Measurements from ENCODE around the gene GNAI2. TPM values are rescaled to one million over a fixed set of nuclear protein-coding genes. Genes with fewer than 3 reads are reported as not detected.

GNAI2 gene
- total and polyA plus RNA-seq, 8 donors, result 259 to 381 (median 269) TPM

- no peak for DNase-seq
- no peak for ATAC-seq
- H3K4me1 ChIP-seq, result no peaks in the 10 kb centered on the region
- intact Hi-C loops (cut with DNase I), result no loop called here
- no peaks in the 10 kb centered on the region for H3K9me3 ChIP-seq
- no peak overlapping the region for H3K4me3 ChIP-seq
- TF ChIP-seq CTCF (IDR thresholded peaks at IDR 0.05), result no peak
- no peak overlapping the region for H3K27ac ChIP-seq
- H3K27me3 ChIP-seq, result peaks cover 0 to 4% of the 10 kb centered on the region in 2 donors
- no peaks in the 10 kb centered on the region for H3K36me3 ChIP-seq
Measured at GRCh38 chr3:50212502-50212901, 23.5 kb upstream of the GNAI2 start.

GRCh38 chr3:50212971-50213370 lies 23.0 kb upstream of the GNAI2 start:
- Histone ChIP-seq H3K27me3 (peaks cover 0 to 2% of the 10 kb centered on the region in 2 donors), H3K4me3 (no peak overlapping the region), H3K9me3 (no peaks in the 10 kb centered on the region), H3K36me3 (no peaks in the 10 kb centered on the region), H3K4me1 (no peaks in the 10 kb centered on the region), H3K27ac (no peak overlapping the region)
- DNase-seq (no peak), ATAC-seq (no peak)
- no peak for TF ChIP-seq CTCF (IDR thresholded peaks at IDR 0.05)
- intact Hi-C loops (cut with DNase I), result no loop called here

DNA sequence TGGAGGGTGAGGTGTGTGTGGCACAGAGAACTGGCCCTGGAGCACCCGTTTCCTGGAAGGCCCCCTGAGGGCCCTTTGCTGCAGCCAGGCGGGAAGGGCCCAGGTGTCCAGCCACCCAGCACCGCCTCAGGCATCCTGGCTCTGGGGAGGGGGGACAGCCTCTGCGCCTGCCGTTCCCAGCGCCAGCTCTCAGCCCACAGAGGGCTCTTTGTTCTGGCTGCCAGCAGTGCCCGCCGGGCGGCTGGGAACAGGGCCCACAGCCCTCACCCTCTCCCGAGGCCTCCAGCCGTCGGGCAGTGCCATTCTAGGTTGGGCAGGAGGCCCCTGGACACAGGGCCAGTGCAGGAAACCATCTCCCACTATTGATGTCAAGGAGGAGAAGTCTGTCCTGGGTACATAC lies 22.6 kb upstream of the GNAI2 start:
- no peaks in the 10 kb centered on the region for H3K4me1 ChIP-seq
- H3K9me3 ChIP-seq, result no peaks in the 10 kb centered on the region
- H3K4me3 ChIP-seq, result no peak overlapping the region
- no peak overlapping the region for H3K27ac ChIP-seq
- H3K36me3 ChIP-seq, result no peaks in the 10 kb centered on the region
- ATAC-seq (no peak), DNase-seq (peak in 1 of 4 donors; percentile 48)
- intact Hi-C loops (cut with DNase I), result no loop called here
- no peak for TF ChIP-seq CTCF (IDR thresholded peaks at IDR 0.05)
- H3K27me3 ChIP-seq, result no peaks in the 10 kb centered on the region

DNA sequence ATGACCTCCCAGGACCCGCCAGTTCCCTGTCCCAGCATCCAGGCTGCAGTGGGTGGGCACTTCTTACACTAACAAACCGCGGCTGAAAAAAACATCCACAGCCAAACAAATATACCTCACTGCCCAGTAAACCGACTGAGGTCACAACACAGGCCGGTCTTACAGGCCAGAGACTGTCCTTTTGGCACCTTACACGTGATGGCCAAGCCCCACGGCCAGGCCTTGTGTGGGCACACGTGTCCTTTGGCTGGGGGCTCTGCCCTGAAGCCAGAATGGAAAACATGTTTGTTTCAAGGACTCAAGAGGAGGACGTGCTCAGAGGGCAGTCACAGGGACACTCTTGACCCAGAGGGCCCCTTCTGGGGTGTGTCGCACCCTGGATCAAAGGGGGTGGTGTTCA lies 21.2 kb upstream of the GNAI2 start:
- Histone ChIP-seq H3K4me1 (no peaks in the 10 kb centered on the region), H3K9me3 (no peaks in the 10 kb centered on the region), H3K36me3 (no peaks in the 10 kb centered on the region), H3K27me3 (no peaks in the 10 kb centered on the region), H3K27ac (no peak overlapping the region), H3K4me3 (no peak overlapping the region)
- no peak for TF ChIP-seq CTCF (IDR thresholded peaks at IDR 0.05)
- ATAC-seq (no peak), DNase-seq (no peak)
- intact Hi-C loops (cut with DNase I), result no loop called here

DNA sequence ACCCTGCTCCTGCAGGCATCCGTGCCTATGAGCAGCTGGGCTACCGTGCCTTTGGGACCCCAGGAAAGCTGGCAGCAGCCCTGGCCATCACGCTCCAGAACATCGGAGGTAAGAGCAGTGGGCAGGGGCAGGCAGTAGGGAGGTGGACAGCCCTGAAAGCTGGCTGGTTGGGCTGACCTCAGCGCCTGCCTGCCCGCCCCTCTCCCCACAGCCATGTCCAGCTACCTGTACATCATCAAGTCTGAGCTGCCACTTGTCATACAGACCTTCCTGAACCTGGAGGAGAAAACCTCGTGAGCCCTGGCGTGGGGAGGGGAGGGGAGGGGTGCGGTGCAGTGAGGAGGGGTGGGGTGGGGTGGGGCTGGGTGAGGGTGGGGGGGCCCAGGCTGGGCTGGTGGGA lies 20.5 kb upstream of the GNAI2 start:
- Histone ChIP-seq H3K9me3 (no peaks in the 10 kb centered on the region), H3K4me1 (no peaks in the 10 kb centered on the region), H3K36me3 (no peaks in the 10 kb centered on the region), H3K27me3 (no peaks in the 10 kb centered on the region), H3K4me3 (no peak overlapping the region), H3K27ac (no peak overlapping the region)
- intact Hi-C loops (cut with DNase I), result no loop called here
- TF ChIP-seq CTCF (IDR thresholded peaks at IDR 0.05), result no peak
- no peak for DNase-seq
- ATAC-seq, result no peak
